ENCODE results near the gene SMPDL3B. TPM values are rescaled to one million over a fixed set of nuclear protein-coding genes. Genes with fewer than 3 reads are reported as not detected.

SMPDL3B gene
- total RNA-seq, 1 experiment from 2014 or later, result 31.6 TPM

DNA sequence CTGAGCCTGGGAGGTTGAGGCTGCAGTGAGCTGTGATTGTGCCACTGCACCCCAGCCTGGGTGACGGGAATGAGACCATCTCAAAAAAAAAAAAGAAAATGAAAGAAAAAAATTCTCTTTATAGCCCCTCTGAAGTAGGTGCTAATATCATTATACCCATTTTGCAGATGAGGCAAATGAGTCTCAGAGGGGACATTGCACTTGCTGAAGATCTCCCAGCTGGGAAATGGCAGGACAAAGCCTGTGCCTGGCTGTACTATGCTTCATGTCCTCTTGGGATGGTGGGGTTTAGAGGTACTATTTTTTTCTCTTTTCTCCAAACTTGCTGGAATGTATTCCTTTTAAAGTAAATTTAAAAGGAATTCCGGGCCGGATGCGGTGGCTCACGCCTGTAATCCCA, 1.6 kb downstream of the SMPDL3B start:
- ChIA-PET POLR2A (no interaction called here), CTCF (interaction anchor here (2.0 kb wide), 1 partner anchor 79 kb away, joined by 12 read pairs; no protein-coding TSS in a partner anchor)
- DNase-seq (ENCODE audit: low spot score) (no peak), ATAC-seq (no peak)
- peak overlapping the region; percentile 22; the same call in 1 of the 2 replicates for H3K4me3 Mint-ChIP-seq
- no peaks in the 10 kb centered on the region; the same call in 1 of the 2 replicates for H3K27me3 Mint-ChIP-seq (ENCODE audit: low read depth)
- peaks cover 53% of the 10 kb centered on the region for H3K4me1 Mint-ChIP-seq
- H3K9me3 Mint-ChIP-seq, result no peaks in the 10 kb centered on the region
- H3K27ac Mint-ChIP-seq, result no peak overlapping the region; the same call in 1 of the 2 replicates
- TF ChIP-seq JUN (CRISPR knock-in tag; IDR thresholded peaks at IDR 0.05), result no peak
- TF ChIP-seq, protein P1, sequence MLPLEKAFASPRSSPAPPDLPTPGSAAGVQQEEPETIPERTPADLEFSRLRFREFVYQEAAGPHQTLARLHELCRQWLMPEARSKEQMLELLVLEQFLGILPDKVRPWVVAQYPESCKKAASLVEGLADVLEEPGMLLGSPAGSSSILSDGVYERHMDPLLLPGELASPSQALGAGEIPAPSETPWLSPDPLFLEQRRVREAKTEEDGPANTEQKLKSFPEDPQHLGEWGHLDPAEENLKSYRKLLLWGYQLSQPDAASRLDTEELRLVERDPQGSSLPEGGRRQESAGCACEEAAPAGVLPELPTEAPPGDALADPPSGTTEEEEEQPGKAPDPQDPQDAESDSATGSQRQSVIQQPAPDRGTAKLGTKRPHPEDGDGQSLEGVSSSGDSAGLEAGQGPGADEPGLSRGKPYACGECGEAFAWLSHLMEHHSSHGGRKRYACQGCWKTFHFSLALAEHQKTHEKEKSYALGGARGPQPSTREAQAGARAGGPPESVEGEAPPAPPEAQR (CRISPR knock-in tag; IDR thresholded peaks at IDR 0.05), result no peak
- no peaks in the 10 kb centered on the region for H3K36me3 Mint-ChIP-seq

DNA sequence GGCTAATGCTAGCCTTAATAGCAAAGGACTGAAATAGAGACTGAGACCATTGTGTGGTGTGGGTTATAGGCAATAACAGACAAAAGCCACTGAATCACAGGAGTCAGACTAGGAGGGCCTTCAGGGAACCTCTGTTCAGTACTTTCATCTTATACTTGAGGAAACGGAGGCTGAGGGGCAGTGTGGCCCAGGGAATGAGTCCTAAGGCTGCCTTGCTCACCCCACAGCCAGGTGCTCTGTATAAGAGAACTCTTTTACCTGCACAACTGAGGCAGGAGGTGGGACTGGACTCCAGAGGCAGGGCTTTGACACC, 2.7 kb downstream of the SMPDL3B start:
- no peak for TF ChIP-seq ZNF138 (CRISPR knock-in tag; conservative IDR thresholded peaks at IDR 0.05)
- TF ChIP-seq HMGA2 (CRISPR knock-in tag; IDR thresholded peaks at IDR 0.05), result no peak
- TF ChIP-seq, protein P2, sequence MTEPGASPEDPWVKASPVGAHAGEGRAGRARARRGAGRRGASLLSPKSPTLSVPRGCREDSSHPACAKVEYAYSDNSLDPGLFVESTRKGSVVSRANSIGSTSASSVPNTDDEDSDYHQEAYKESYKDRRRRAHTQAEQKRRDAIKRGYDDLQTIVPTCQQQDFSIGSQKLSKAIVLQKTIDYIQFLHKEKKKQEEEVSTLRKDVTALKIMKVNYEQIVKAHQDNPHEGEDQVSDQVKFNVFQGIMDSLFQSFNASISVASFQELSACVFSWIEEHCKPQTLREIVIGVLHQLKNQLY (CRISPR knock-in tag; IDR thresholded peaks at IDR 0.05), result no peak
- TF ChIP-seq, protein P3, sequence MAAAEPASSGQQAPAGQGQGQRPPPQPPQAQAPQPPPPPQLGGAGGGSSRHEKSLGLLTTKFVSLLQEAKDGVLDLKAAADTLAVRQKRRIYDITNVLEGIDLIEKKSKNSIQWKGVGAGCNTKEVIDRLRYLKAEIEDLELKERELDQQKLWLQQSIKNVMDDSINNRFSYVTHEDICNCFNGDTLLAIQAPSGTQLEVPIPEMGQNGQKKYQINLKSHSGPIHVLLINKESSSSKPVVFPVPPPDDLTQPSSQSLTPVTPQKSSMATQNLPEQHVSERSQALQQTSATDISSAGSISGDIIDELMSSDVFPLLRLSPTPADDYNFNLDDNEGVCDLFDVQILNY (CRISPR knock-in tag; IDR thresholded peaks at IDR 0.05), result no peak
- no peak for TF ChIP-seq NR2C2 (CRISPR knock-in tag; IDR thresholded peaks at IDR 0.05)
- TF ChIP-seq CREB1 (CRISPR knock-in tag; IDR thresholded peaks at IDR 0.05), result no peak
- TF ChIP-seq TEAD1 (CRISPR knock-in tag; IDR thresholded peaks at IDR 0.05), result no peak
- TF ChIP-seq, protein P4, sequence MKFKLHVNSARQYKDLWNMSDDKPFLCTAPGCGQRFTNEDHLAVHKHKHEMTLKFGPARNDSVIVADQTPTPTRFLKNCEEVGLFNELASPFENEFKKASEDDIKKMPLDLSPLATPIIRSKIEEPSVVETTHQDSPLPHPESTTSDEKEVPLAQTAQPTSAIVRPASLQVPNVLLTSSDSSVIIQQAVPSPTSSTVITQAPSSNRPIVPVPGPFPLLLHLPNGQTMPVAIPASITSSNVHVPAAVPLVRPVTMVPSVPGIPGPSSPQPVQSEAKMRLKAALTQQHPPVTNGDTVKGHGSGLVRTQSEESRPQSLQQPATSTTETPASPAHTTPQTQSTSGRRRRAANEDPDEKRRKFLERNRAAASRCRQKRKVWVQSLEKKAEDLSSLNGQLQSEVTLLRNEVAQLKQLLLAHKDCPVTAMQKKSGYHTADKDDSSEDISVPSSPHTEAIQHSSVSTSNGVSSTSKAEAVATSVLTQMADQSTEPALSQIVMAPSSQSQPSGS (CRISPR knock-in tag; IDR thresholded peaks at IDR 0.05; ENCODE audit: borderline replicate concordance, low read depth), result no peak
- TF ChIP-seq NR1H2 (CRISPR knock-in tag; IDR thresholded peaks at IDR 0.05), result no peak
- no peak for TF ChIP-seq ETV6 (CRISPR knock-in tag; IDR thresholded peaks at IDR 0.05)
- no peak for TF ChIP-seq ZBTB21 (CRISPR knock-in tag; IDR thresholded peaks at IDR 0.05; ENCODE audit: borderline replicate concordance)
- TF ChIP-seq, protein P5, sequence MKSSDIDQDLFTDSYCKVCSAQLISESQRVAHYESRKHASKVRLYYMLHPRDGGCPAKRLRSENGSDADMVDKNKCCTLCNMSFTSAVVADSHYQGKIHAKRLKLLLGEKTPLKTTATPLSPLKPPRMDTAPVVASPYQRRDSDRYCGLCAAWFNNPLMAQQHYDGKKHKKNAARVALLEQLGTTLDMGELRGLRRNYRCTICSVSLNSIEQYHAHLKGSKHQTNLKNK (CRISPR knock-in tag; IDR thresholded peaks at IDR 0.05), result no peak
- TF ChIP-seq ZNF263 (CRISPR knock-in tag; IDR thresholded peaks at IDR 0.05; ENCODE audit: low read depth), result no peak
- no peak for TF ChIP-seq ZNF671 (CRISPR knock-in tag; IDR thresholded peaks at IDR 0.05)
- TF ChIP-seq, protein P6, sequence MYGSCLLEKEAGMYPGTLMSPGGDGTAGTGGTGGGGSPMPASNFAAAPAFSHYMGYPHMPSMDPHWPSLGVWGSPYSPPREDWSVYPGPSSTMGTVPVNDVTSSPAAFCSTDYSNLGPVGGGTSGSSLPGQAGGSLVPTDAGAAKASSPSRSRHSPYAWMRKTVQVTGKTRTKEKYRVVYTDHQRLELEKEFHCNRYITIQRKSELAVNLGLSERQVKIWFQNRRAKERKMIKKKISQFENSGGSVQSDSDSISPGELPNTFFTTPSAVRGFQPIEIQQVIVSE (CRISPR knock-in tag; IDR thresholded peaks at IDR 0.05; ENCODE audit: borderline replicate concordance), result no peak
- TF ChIP-seq, protein P7, sequence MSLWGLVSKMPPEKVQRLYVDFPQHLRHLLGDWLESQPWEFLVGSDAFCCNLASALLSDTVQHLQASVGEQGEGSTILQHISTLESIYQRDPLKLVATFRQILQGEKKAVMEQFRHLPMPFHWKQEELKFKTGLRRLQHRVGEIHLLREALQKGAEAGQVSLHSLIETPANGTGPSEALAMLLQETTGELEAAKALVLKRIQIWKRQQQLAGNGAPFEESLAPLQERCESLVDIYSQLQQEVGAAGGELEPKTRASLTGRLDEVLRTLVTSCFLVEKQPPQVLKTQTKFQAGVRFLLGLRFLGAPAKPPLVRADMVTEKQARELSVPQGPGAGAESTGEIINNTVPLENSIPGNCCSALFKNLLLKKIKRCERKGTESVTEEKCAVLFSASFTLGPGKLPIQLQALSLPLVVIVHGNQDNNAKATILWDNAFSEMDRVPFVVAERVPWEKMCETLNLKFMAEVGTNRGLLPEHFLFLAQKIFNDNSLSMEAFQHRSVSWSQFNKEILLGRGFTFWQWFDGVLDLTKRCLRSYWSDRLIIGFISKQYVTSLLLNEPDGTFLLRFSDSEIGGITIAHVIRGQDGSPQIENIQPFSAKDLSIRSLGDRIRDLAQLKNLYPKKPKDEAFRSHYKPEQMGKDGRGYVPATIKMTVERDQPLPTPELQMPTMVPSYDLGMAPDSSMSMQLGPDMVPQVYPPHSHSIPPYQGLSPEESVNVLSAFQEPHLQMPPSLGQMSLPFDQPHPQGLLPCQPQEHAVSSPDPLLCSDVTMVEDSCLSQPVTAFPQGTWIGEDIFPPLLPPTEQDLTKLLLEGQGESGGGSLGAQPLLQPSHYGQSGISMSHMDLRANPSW (CRISPR knock-in tag; conservative IDR thresholded peaks at IDR 0.05; ENCODE audit: low read depth), result no peak
- TF ChIP-seq, protein P8, sequence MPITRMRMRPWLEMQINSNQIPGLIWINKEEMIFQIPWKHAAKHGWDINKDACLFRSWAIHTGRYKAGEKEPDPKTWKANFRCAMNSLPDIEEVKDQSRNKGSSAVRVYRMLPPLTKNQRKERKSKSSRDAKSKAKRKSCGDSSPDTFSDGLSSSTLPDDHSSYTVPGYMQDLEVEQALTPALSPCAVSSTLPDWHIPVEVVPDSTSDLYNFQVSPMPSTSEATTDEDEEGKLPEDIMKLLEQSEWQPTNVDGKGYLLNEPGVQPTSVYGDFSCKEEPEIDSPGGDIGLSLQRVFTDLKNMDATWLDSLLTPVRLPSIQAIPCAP (CRISPR knock-in tag; IDR thresholded peaks at IDR 0.05), result no peak
- no peak for TF ChIP-seq RORB (CRISPR knock-in tag; IDR thresholded peaks at IDR 0.05)
- no peak for TF ChIP-seq NFATC4 (CRISPR knock-in tag; IDR thresholded peaks at IDR 0.05)
- TF ChIP-seq, protein P9, sequence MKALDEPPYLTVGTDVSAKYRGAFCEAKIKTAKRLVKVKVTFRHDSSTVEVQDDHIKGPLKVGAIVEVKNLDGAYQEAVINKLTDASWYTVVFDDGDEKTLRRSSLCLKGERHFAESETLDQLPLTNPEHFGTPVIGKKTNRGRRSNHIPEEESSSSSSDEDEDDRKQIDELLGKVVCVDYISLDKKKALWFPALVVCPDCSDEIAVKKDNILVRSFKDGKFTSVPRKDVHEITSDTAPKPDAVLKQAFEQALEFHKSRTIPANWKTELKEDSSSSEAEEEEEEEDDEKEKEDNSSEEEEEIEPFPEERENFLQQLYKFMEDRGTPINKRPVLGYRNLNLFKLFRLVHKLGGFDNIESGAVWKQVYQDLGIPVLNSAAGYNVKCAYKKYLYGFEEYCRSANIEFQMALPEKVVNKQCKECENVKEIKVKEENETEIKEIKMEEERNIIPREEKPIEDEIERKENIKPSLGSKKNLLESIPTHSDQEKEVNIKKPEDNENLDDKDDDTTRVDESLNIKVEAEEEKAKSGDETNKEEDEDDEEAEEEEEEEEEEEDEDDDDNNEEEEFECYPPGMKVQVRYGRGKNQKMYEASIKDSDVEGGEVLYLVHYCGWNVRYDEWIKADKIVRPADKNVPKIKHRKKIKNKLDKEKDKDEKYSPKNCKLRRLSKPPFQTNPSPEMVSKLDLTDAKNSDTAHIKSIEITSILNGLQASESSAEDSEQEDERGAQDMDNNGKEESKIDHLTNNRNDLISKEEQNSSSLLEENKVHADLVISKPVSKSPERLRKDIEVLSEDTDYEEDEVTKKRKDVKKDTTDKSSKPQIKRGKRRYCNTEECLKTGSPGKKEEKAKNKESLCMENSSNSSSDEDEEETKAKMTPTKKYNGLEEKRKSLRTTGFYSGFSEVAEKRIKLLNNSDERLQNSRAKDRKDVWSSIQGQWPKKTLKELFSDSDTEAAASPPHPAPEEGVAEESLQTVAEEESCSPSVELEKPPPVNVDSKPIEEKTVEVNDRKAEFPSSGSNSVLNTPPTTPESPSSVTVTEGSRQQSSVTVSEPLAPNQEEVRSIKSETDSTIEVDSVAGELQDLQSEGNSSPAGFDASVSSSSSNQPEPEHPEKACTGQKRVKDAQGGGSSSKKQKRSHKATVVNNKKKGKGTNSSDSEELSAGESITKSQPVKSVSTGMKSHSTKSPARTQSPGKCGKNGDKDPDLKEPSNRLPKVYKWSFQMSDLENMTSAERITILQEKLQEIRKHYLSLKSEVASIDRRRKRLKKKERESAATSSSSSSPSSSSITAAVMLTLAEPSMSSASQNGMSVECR (CRISPR knock-in tag; IDR thresholded peaks at IDR 0.05; ENCODE audit: borderline replicate concordance), result no peak
- H3K9me3 Mint-ChIP-seq, result no peaks in the 10 kb centered on the region
- DNase-seq (ENCODE audit: low spot score) (no peak), ATAC-seq (peak; percentile 4; the same call in 1 of the 2 replicates)
- no peaks in the 10 kb centered on the region; the same call in 1 of the 2 replicates for H3K27me3 Mint-ChIP-seq (ENCODE audit: low read depth)
- peak overlapping the region; percentile 78 for H3K27ac Mint-ChIP-seq
- ChIA-PET POLR2A (interaction anchor here (0.7 to 1.5 kb wide), 2 partner anchors 20 to 22 kb away, joined by 3 to 4 read pairs; partner anchors contain the start of gene XKR8), CTCF (interaction anchor here (0.6 to 2.0 kb wide), 6 partner anchors 9 to 154 kb away, joined by 3 to 12 read pairs (median 4); partner anchors contain the start of gene XKR8)
- H3K4me3 Mint-ChIP-seq, result peak overlapping the region; percentile 39; the same call in 1 of the 2 replicates
- peaks cover 46% of the 10 kb centered on the region for H3K4me1 Mint-ChIP-seq
- H3K36me3 Mint-ChIP-seq, result no peaks in the 10 kb centered on the region; the same call in 1 of the 2 replicates
